Measurements from ENCODE around the gene THAP11.

- peak in 1 of 6 experiments; percentile 18 for TF ChIP-seq CTCF (IDR thresholded peaks at IDR 0.05)
- TF ChIP-seq POLR2A (IDR thresholded peaks at IDR 0.05): peak; percentile 76 to 93
Measured at GRCh38 chr16:67806428-67807147, 35.5 kb upstream of the THAP11 start, which contains the start of the genes RANBP10 and TSNAXIP1.
